HS-27A (cell line): ENCODE results near the gene MRPS5.
A peak's percentile ranks its signal among the peaks of the same experiment; 100 is the strongest.
"Not testable (repeated sequence)": the region's sequence is repeated elsewhere in the genome, so short reads cannot be mapped to it uniquely, and the experiment has no call there.

Experiments
- DNase-seq: peaks from one replicate; pipeline ENCODE4 v3.0.0-alpha.2; 2012; ENCODE audit warnings: low read depth, missing footprints

MRPS5 gene

DNA sequence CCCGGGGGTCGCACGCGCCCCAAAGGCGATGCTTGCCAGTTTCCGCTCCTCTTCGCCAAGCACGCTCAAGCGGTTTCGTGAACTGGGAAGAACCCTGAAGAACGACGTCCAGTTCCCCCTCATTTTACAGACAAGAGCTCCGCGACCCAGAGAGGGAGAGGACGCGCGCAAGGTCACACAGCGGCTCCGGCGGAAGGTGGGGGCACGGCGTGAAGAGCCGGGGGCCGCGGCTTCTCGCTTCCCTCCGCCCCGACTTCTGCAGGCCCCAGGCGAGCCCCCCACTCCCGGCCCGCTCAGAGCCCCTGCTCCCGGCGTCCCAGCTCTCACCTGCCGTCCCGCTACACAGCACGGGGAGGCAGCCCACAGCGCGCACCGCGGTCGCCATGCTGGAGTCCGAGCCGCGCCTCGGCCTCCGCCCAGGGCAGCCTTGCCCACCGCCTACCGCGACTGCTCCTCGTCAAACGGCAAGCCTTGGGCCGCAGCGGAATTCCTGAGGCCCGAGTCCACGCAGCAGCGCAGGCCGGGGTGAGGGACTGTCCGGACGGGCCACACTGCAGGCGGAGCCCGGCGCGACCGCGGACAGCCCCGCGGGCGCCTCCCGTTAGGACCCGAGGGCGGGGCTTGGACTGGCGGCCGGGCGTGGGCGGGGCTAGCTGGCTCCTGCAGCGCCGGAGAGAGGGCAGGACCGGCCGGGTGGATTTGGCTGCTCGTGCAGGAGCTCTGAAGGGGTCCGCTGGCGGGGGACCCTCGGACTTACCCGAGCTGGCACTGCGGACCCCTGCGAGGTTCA lies at the start of gene MRPS5:
Gene MRPS5 (minus strand): TSS at position 402 of the 790 bp plus-strand sequence. CDS start 17 bp downstream, at position 385.
- DNase-seq, result peak; percentile 49

DNA sequence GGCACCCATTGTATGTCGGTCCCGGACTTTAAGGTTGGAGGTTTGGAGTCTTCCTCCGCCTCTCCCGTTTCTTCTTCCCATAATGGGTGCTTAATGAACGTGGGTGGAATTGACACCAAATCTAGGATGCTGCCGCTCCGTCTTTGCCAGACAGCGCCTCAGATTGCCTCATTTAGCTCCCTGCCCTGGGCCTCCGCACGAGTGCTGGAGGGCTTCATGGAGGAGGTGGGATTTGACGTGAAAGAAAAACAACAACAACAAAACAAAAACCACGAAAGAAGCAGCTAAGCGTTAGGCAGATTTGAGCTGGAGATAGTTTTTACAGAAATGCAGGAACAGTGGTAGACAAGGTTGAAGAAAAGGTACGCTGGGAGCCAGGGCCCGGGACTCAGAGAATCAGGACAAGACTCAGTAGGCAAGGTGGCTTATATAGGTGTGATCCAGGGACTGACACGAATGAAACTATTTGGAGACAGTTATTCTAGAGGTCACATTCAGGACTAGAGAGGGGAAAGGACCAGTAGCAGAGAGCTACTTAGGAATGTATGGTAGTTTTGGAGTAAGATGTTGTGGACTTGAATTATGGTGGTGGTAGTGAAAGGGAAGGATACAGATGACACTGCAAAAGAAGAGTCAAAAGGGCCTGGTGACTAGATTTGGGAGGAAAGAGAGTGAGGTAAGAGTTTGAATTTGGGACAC lies 44.6 kb upstream of the MRPS5 start:
- DNase-seq, result no peak

DNA sequence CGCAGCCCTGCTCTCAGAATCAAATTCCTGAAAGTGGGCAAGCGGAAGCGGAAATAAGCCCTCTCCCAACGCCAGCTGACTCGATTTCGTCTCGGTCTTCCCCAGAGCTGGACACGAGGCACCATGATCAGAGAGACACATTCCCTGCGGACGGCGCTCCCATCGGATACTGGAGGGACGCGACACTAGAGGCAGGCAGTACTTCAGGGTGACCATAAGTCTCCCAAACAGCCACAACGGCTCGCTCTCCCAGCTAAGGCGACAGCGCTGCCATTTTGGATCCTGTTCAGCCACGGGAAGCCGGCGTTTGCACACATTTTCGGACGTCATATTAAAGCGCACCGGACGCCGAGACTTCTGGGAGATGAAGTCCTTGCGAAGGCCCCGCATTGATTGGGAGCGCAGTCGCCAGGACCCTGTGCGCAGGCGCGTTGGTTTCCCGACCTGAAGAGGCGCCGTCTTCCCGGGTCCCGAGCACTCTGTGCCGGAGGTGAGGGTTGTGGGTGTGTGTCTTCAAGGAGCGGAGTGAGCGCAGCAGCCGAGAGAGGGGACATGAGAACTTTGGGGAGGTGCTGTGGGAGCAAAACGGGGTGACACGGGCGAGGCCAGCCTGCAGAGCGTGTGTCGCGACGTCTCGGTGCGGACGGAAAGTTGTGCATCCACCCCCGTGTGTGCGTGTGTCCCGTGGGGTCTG lies 43.9 kb upstream of the MRPS5 start, which contains the start of gene ZNF2:
Gene ZNF2 (plus strand): TSS at position 439 of the 694 bp plus-strand sequence. CDS start 10,418 bp downstream, outside the sequence.
- peak; percentile 96 for DNase-seq

DNA sequence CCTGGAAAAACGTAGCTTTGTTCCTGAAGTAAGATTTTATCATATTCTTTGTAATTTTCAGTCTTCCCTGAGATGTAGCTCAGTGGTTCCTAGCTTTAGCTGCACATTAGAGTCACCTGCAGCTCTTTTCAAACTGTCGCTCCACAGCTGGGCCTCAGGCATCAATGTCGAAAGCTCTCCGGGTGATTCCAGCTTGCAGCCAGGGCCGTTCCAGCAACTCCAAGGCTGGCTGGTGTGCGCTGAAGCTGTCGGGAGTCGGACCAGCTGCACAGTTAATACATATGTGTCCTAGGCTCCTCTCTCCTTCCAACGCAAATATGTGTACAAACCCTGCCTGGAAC lies 43.4 kb upstream of the MRPS5 start:
- DNase-seq, result no peak

DNA sequence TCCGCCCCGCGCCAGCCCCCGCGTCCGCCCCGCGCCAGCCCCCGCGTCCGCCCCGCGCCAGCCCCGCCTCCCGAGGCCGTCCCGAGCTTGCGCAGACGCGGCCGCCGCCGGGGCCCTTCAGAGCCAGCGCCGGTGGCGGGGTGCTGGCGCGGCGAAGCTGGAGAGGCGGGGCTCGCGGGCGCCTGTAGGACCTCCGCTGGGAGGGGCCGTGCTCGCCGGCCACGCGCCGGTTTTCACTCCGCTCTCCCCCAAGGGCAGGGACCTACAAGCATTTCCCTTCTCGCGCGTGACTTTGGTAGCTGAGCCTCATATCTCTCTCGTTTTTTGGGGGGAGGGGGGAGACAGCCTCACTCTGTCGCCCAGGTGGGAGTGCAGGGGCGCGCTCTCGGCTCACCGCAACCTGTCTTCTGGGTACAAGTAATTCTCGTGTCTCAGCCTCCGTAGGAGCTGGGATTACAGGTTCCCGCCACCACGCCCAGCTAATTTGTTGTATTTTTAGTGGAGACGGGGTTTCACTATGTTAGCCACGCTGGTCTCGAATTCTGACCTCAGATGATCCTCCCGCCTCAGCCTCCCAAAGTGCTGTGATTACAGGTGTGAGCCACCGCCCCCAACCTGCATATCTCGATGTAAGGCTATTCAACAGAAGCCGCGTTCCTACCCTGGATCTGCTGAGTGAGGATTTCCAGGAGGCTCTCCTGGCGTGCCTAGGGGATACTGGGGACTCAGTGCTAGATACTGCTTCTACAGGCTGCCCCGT lies 38.3 kb upstream of the MRPS5 start, which contains the start of gene ZNF514:
Gene ZNF514 (minus strand): TSS at position 159 of the 760 bp plus-strand sequence. CDS start 6,595 bp downstream, outside the sequence.
- no peak for DNase-seq

DNA sequence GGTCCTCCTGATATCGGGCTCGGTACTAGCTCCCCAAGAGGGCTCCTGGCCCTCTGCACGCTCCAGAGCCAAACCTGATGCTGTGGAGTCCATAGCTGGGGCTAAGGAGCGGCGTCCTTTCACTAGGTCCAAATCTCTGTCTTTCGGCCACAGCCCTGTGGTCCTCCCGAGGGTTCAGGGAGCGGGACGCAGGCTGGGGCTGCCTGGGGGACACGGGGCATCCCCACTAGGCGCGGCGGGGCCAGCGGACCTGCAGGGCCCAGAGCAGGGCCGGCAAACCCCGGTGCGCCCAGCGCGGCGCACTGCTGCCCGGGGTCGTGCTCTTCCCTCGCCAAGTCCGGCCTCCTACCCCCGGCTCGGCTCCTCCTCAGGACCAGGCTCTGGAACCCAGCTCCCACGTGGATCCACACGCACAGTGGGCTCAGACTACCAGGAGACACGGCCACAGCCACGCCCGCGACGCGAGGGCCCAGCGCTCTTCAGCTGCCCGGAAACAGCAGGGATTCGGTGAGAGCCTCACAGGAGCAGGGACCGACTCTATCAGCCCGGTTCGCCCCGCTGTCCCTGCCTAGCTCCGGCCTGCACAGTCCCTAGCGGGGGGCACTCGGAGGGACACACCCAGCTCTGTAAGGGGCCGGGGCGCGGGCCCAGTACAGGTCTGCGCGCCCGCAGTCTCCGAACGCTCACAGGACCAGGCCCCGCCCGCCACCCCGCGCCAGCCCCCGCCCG lies 37.4 kb upstream of the MRPS5 start:
- no peak for DNase-seq

DNA sequence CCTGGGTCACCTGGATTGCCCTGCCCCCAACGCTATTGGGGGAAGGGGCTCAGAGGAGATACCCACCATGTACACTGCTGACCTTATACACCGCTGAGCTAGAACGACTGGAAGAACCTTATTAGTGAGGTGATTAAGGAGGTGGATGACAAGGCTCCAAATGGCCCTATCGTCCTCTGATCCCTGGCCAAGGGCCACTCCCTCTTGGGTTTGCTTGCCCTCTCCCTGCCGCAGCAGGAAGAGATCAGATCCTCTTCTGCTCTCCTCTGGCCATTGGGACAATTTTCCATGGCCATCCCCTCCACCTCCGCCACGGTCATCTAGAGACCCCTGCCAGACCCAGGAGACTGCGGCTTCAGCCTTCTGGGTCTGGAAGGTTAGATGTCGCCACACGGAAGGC lies 36.8 kb upstream of the MRPS5 start:
- no peak for DNase-seq

DNA sequence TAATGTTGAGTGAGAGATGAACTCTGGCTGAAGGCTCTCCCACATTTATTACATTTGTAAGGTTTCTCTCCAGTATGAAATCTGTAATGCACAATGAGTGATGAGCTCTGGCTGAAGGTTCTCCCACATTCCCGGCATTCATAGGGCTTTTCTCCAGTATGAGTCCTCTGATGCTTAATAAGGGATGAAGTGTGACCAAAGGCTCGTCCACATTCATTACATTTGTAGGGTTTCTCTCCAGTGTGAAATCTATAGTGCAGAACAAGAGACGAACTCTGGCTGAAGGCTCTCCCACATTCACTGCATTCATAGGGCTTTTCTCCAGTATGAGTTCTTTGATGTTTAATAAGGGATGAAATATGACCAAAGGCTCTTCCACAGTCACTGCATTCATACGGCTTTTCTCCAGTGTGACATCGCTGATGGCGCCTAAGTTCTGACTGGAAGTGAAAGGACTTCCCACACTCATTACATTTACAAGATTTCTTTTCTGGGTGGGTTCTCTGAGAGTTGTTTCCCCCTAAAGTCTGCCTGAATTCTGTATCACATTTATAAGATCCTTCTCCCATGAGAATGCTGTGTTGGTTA lies 27.9 kb upstream of the MRPS5 start:
- no peak for DNase-seq

DNA sequence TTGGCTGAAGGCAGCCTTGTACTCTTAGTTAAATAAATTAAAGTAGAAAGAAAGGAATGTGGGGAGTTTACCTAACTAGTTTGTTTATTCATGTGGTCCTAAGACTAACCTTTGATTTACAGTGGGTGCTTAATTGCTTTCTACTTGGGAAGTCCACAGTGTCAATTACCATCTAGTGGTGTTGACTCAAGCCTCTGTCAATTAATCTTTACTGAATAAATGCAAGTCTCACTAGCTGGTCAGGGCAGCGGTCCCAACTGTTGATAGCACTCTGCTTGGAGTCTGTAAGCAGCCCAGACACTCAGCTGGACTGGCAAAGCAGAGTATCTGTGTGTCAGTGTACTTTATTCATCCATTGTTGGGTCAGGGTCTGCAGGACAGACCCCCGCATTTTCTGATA lies 22.2 kb upstream of the MRPS5 start:
- no peak for DNase-seq

DNA sequence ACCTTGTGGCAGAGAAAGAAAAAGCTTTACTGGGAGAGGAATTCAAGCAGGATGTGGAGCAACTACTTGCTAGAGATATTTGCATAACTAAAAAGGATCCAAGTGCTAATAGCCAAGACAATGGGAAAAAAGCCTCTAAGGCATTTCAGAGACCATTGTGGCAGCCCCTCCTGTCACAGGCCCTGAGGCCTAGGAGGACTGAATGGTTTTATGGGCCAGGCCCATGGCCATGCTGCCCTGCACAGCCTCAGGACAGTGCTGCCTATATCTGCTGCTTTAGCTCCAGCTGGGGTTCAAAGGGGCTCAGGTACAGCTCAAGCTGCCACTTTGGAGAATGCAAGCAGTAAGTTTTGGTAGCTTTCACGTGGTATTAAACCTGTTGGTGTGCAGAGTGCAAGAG lies 17.1 kb upstream of the MRPS5 start:
- DNase-seq, result no peak

DNA sequence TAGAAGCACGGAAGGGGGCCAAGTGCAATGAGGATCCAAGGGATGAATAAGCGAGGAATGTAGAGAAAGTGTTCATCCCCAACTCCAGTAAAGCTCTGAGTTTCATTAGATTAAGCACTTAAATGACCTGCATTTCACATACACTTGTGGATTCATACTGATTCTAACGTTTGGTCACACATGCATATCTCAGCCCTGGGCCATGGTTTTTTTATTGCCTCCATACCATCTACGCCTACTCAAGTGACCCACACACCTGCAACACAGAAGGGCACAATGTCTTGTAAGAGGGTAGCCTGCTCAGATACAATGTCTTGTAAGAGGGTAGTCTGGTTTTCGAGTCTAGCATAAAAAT lies 566 bp upstream of the MRPS5 start:
- DNase-seq, result no peak

DNA sequence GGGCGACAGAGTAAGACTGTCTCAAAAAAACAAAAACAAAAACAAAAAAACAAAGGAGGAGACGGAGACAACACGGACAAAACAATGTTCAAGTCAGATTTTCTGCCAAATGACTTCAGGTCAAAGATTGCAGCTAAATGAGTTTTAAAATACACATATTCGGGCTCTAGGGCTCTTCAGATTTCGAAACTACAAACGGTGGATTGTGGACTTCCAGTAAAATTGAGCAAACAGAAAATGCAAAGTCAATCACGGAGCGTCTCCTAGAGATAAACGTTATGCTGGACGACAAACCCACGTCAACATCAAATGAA lies 558 bp downstream of the MRPS5 start:
- no peak for DNase-seq

DNA sequence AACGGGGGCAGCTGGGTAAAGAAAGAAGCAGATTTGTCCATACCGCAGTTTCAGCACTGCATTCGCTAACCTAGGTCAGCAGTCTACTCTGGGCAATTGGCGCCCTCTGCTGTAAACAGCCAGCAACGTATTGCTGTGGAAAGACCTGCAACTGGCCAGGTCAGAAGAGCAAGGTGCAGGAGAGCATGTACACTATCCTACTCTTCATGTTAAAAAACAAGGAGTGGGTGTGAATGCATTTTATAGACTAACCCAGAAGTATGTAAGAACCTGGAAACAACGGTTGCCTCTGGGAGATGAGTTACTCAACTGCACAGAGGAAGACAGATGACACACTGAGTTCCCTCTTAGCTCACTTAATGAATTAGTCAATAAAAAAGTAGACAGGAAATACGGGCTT lies 6.2 kb downstream of the MRPS5 start:
- DNase-seq, result no peak

DNA sequence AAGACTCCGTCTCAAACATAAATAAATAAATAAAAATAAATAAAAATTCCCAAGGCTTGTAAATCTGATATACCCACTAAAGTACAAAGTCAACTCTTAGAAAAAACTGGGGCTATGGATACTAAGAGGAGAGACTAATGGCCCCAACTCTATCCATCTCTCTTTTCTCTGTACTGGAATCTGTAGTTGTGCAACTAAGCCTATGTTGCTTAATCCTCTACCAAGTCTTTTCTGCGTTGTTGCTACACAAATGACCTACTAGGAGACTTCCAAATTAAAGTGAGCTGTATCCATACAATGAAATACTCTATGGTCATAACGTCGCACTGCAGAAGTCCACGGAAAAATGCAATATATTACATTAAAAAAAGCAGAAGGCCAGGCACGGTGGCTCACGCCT lies 8.1 kb downstream of the MRPS5 start:
- DNase-seq, result no peak

DNA sequence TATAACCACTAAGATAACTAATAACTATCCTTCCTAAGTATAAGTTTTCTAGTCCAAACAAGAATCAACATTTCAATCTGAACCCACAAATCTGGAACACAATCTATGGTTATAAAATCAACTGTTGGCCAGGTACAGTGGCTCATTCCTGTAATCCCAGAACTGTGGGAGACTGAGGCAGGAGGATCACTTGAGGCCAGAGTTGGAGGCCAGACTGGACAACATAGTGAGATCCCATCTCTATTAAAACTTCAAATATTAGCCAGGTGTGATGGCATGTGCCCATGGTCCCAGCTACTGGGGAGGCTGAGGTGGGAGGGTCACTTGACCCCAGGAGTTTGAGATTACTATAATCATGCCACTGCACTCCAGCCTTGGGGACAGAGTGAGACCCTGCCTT lies 11.2 kb downstream of the MRPS5 start:
- DNase-seq, result no peak

DNA sequence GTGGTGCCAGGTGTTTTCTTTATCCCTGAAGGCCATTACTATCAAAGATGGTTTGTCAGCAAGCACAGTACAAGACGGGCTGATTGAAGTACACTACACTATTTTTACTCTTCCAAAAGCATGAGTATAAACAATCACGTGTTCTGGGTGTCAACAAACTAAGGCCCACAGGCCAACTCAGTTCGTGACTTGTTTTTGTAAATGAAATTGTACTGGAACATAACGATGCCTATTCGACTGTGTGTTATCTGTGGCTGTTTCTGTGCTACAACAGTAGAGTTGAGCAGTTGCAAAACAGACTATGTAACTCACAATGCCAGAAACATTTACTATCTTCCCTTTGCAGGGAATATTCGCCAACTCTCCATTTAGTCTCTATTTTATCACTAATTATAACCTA lies 12.3 kb downstream of the MRPS5 start:
- DNase-seq, result no peak

DNA sequence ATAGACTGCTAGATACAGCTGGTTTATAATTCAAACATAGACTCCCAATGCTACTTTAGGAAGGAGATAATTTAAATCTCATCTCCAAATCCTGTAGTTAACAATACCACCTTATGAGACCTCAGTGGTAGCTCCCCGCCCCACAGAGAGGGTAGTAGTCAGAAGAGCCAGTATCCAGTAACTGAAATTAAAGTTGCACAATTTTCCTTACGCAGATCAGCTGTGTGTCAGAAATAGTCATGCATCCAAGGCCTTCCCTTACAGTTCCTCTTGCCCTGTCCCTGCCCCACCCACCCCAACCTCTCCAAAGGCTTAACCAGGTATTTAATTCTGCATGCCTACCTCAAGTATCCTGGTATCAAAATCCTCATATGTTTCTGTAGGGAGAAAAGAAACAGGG lies 15.5 kb downstream of the MRPS5 start:
- no peak for DNase-seq

DNA sequence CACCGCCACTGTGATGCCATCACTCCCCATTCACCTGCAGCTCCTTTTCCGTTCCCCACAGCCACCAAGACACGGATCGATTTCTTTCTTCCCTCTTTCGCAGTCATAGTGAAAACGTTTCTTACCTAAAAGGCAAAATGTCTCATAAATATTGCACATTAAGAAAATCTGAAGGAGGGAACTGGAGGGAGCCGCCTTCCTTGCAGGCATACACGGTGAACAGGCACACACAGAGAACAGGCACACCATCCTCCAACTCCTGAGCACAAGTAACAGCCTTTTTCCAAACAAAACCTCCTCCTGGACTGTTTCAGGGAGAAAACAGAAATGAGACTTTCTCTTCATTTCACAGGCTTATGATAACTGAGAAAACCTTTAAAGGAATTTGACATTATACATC lies 17.0 kb downstream of the MRPS5 start:
- DNase-seq, result no peak

DNA sequence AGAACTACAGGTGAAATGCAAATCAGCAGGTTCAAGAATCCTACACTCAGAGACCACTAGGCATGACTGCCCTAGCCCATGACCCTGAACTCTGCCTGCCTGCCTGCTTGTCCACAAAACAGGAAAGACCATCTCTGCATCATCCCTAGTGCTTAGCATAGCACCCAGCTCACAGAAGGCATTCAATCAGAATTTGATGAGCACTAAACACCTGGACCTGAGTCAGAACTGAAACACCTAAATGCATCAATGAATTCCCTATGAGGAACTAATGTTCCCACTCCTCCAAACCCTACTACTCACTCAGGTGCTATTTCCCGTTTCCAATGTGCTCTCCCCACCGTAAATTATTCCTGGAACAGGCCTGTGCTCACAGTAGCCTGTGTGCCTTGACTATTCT lies 21.7 kb downstream of the MRPS5 start:
- DNase-seq, result no peak

DNA sequence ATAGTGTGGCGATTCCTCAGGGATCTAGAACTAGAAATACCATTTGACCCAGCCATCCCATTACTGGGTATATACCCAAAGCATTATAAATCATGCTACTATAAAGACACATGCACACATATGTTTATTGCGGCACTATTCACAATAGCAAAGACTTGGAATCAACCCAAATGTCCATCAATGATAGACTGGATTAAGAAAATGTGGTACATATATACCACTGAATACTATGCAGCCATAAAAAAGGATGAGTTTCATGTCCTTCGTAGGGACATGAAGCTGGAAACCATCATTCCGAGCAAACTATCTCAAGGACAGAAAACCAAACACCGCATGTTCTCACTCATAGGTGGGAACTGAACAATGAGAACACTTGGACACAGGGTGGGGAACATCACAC lies 23.3 kb downstream of the MRPS5 start:
- not testable (repeated sequence) for DNase-seq

DNA sequence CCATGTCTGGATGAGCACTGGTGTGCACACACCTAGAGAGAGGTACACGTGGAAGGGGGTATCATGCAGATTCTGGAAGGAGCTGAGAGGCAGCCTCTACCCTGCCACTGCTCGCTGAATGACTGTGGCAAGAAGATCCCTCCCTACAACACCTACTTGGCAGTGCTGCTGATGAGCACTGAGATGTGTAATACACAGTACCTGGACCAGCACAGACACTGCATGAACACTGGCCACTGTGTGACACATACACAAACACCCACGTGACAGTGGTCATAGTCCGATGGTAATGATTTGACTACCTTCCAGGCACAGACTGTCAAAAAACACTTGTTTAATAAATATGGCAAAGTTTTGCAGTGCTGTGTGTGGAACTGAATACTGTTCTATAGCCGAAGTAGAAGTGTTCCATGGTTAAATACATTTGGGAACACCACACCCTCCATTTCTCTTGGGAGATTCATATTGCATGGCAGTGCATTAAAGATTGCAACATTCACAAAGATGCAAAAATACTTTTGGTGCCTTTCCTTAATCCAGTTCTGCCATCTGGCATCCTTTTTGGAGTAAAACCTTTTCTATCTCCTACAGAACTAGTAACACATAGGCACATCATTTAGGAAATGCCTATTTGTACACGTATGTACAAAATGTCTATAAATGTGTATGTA lies 29.6 kb downstream of the MRPS5 start:
- DNase-seq, result no peak
